ENCODE measurements around the gene EHMT2. TPM values are rescaled to one million over a fixed set of nuclear protein-coding genes. Genes with fewer than 3 reads are reported as not detected.
A peak's percentile ranks its signal among the peaks of the same experiment; 100 is the strongest.

EHMT2 gene
- total and polyA plus RNA-seq, 2 of the 13 experiments (the other 11 are each of a cell fraction or from before 2014, with no cell fraction given), result 55.2 to 69.2 TPM

- TF ChIP-seq MXI1 (IDR thresholded peaks at IDR 0.05; ENCODE audit: borderline replicate concordance, low read depth, low read length) (0 out of 3 replicates have a peak, but pooled peaks have one; percentile 9), ZFAT (CRISPR knock-in tag; conservative IDR thresholded peaks at IDR 0.05) (no peak), ZBTB4 (CRISPR knock-in tag; IDR thresholded peaks at IDR 0.05; ENCODE audit: borderline replicate concordance) (no peak), ZNF841 (CRISPR knock-in tag; IDR thresholded peaks at IDR 0.05; ENCODE audit: borderline replicate concordance) (no peak), ELF4 (CRISPR knock-in tag; IDR thresholded peaks at IDR 0.05; ENCODE audit: borderline replicate concordance) (no peak), CEBPB (IDR thresholded peaks at IDR 0.05; ENCODE audit: borderline replicate concordance, low read depth, low read length) (no peak), GTF3A (CRISPR knock-in tag; conservative IDR thresholded peaks at IDR 0.05) (0 out of 2 replicates have a peak, but pooled peaks have one; percentile 55), FLYWCH1 (CRISPR knock-in tag; IDR thresholded peaks at IDR 0.05) (no peak), ELF3 (CRISPR knock-in tag; IDR thresholded peaks at IDR 0.05) (no peak), ZNF180 (CRISPR knock-in tag; IDR thresholded peaks at IDR 0.05; ENCODE audit: borderline replicate concordance, low read depth) (no peak), PLRG1 (conservative IDR thresholded peaks at IDR 0.05) (no peak), CBX5 (CRISPR knock-in tag; IDR thresholded peaks at IDR 0.05; ENCODE audit: borderline replicate concordance) (no peak), TAF1 (CRISPR knock-in tag; IDR thresholded peaks at IDR 0.05) (no peak; the same call in 1 of the 2 replicates)
- TF ChIP-seq, protein P1, sequence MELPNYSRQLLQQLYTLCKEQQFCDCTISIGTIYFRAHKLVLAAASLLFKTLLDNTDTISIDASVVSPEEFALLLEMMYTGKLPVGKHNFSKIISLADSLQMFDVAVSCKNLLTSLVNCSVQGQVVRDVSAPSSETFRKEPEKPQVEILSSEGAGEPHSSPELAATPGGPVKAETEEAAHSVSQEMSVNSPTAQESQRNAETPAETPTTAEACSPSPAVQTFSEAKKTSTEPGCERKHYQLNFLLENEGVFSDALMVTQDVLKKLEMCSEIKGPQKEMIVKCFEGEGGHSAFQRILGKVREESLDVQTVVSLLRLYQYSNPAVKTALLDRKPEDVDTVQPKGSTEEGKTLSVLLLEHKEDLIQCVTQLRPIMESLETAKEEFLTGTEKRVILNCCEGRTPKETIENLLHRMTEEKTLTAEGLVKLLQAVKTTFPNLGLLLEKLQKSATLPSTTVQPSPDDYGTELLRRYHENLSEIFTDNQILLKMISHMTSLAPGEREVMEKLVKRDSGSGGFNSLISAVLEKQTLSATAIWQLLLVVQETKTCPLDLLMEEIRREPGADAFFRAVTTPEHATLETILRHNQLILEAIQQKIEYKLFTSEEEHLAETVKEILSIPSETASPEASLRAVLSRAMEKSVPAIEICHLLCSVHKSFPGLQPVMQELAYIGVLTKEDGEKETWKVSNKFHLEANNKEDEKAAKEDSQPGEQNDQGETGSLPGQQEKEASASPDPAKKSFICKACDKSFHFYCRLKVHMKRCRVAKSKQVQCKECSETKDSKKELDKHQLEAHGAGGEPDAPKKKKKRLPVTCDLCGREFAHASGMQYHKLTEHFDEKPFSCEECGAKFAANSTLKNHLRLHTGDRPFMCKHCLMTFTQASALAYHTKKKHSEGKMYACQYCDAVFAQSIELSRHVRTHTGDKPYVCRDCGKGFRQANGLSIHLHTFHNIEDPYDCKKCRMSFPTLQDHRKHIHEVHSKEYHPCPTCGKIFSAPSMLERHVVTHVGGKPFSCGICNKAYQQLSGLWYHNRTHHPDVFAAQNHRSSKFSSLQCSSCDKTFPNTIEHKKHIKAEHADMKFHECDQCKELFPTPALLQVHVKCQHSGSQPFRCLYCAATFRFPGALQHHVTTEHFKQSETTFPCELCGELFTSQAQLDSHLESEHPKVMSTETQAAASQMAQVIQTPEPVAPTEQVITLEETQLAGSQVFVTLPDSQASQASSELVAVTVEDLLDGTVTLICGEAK (IDR thresholded peaks at IDR 0.05), result no peak
- TF ChIP-seq, protein P1 (CRISPR knock-in tag; IDR thresholded peaks at IDR 0.05), result no peak
- TF ChIP-seq, protein P2, sequence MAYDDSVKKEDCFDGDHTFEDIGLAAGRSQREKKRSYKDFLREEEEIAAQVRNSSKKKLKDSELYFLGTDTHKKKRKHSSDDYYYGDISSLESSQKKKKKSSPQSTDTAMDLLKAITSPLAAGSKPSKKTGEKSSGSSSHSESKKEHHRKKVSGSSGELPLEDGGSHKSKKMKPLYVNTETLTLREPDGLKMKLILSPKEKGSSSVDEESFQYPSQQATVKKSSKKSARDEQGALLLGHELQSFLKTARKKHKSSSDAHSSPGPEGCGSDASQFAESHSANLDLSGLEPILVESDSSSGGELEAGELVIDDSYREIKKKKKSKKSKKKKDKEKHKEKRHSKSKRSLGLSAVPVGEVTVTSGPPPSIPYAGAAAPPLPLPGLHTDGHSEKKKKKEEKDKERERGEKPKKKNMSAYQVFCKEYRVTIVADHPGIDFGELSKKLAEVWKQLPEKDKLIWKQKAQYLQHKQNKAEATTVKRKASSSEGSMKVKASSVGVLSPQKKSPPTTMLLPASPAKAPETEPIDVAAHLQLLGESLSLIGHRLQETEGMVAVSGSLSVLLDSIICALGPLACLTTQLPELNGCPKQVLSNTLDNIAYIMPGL (CRISPR knock-in tag; IDR thresholded peaks at IDR 0.05; ENCODE audit: borderline replicate concordance in 1 of 2, low read depth in 1 of 2), result peak in 1 of 2 experiments; percentile 43; a peak in 1 of 4 replicates
Measured at GRCh38 chr6:31870385-31870921, 27.0 kb downstream of the EHMT2 start (continued).

Data from HepG2 (cell line).